GM23338 (cell line): ENCODE measurements around the gene IRAK2. TPM values are rescaled to one million over a fixed set of nuclear protein-coding genes. Genes with fewer than 3 reads are reported as not detected.

Source experiments
- ATAC-seq: fragments of 200-7000 bp; cut with Tn5 transposase; 3 replicates; pipeline ENCODE4 v1.9.1; 2020
- DNase-seq: peaks from one replicate; pipeline ENCODE4 v3.0.0-alpha.2; 2015; ENCODE audit warnings: low spot score
- H2AFZ ChIP-seq: fragments of 200-600 bp; sonication (generic); 2 replicates; pipeline ENCODE4 v1.8.0; 2016; ENCODE audit warnings: antibody characterized with exemption, mild to moderate bottlenecking, moderate library complexity
- H3F3A ChIP-seq: fragments of 200-600 bp; sonication (generic); replicated peaks from 2 replicates; pipeline ENCODE4 v1.8.0; 2017; ENCODE audit warnings: antibody characterized with exemption, mixed run types, low read depth
- H3K27ac ChIP-seq: fragments of 200-600 bp; sonication (generic); 2 replicates; pipeline ENCODE4 v1.6.1; 2016; ENCODE audit warnings: low read depth
- H3K27me3 ChIP-seq: fragments of 200-600 bp; sonication (generic); 2 replicates; pipeline ENCODE4 v1.8.0; 2016; ENCODE audit warnings: mild to moderate bottlenecking, mixed run types, moderate library complexity; ENCODE audit not compliant: insufficient read depth
- H3K36me3 ChIP-seq: fragments of 200-600 bp; sonication (generic); 2 replicates; pipeline ENCODE4 v1.8.0; 2016; ENCODE audit warnings: mild to moderate bottlenecking; ENCODE audit not compliant: insufficient read depth
- H3K4me1 ChIP-seq: fragments of 200-600 bp; sonication (generic); 2 replicates; pipeline ENCODE4 v1.8.0; 2016; ENCODE audit warnings: mild to moderate bottlenecking, moderate library complexity; ENCODE audit not compliant: insufficient read depth
- H3K4me2 ChIP-seq: fragments of 200-600 bp; sonication (generic); 2 replicates; pipeline ENCODE4 v1.7.1; 2017; ENCODE audit warnings: mixed run types
- H3K4me3 ChIP-seq: fragments of 200-600 bp; sonication (generic); 2 replicates; pipeline ENCODE4 v1.6.1; 2016; ENCODE audit warnings: mixed run types
- H3K79me2 ChIP-seq: fragments of 200-600 bp; sonication (generic); replicated peaks from 2 replicates; pipeline ENCODE4 v1.8.0; 2017; ENCODE audit warnings: mild to moderate bottlenecking; ENCODE audit not compliant: insufficient read depth
- H3K9me2 ChIP-seq: fragments of 200-600 bp; sonication (generic); 2 replicates; pipeline ENCODE4 v1.8.0; 2017; ENCODE audit not compliant: insufficient read depth
- H4K20me1 ChIP-seq: fragments of 200-600 bp; sonication (generic); replicated peaks from 2 replicates; pipeline ENCODE4 v1.8.0; 2017; ENCODE audit warnings: mild to moderate bottlenecking; ENCODE audit not compliant: insufficient read depth
- H3K27ac Mint-ChIP-seq: 2 replicates; pipeline ENCODE4 v1.8.0; 2020; ENCODE audit warnings: inconsistent platforms, mild to moderate bottlenecking, moderate library complexity, mixed read lengths
- H3K27me3 Mint-ChIP-seq: 3 replicates; pipeline ENCODE4 v1.8.0; 2022; ENCODE audit warnings: low read depth, mild to moderate bottlenecking, moderate library complexity, mixed read lengths, inconsistent platforms; ENCODE audit not compliant: insufficient read depth, poor library complexity
- H3K36me3 Mint-ChIP-seq: 3 replicates; pipeline ENCODE4 v1.8.0; 2021; ENCODE audit warnings: low read depth, mild to moderate bottlenecking, inconsistent platforms, moderate library complexity, mixed read lengths
- H3K4me1 Mint-ChIP-seq: 3 replicates; pipeline ENCODE4 v1.8.0; 2020; ENCODE audit warnings: mild to moderate bottlenecking, inconsistent platforms, mixed read lengths
- H3K4me3 Mint-ChIP-seq: 3 replicates; pipeline ENCODE4 v1.8.0; 2021; ENCODE audit warnings: moderate library complexity, mild to moderate bottlenecking, inconsistent platforms, mixed read lengths
- H3K9me3 Mint-ChIP-seq: 3 replicates; pipeline ENCODE4 v1.8.0; 2020; ENCODE audit warnings: moderate library complexity, mild to moderate bottlenecking, inconsistent platforms, mixed read lengths
- ZNF114 ChIP-seq: fragments of 250-450 bp; sonication (Bioruptor Pico); IDR thresholded peaks from 2 replicates; pipeline ENCODE4 v1.5.0; 2020; ENCODE audit warnings: mild to moderate bottlenecking, moderate library complexity
- polyA plus RNA-seq: library from polyadenylated mRNA; unstranded; fragments of >200 nt; fragmentation: Nextera tagmentation; extraction: Ambion mirVana; gene quantifications from 2 replicates; pipeline ENCODE4 v1.2.1, GENCODE V29; 2016
- total RNA-seq: library from RNA; depleted of rRNA; stranded (reverse); fragments of >200 nt; shearing (Covaris generic); gene quantifications from 2 replicates; pipeline ENCODE4 v1.2.3, GENCODE V29; 2014
- TF ChIP-seq, protein P1 (sequence below): fragments of 250-450 bp; sonication (Bioruptor Pico); IDR thresholded peaks from 2 replicates; pipeline ENCODE4 v1.5.0; 2020; ENCODE audit warnings: mild to moderate bottlenecking, moderate library complexity

IRAK2 gene
- total and polyA plus RNA-seq, 2 experiments from 2014 or later: 0.37 to 1.4 TPM

- TF ChIP-seq, protein P1, sequence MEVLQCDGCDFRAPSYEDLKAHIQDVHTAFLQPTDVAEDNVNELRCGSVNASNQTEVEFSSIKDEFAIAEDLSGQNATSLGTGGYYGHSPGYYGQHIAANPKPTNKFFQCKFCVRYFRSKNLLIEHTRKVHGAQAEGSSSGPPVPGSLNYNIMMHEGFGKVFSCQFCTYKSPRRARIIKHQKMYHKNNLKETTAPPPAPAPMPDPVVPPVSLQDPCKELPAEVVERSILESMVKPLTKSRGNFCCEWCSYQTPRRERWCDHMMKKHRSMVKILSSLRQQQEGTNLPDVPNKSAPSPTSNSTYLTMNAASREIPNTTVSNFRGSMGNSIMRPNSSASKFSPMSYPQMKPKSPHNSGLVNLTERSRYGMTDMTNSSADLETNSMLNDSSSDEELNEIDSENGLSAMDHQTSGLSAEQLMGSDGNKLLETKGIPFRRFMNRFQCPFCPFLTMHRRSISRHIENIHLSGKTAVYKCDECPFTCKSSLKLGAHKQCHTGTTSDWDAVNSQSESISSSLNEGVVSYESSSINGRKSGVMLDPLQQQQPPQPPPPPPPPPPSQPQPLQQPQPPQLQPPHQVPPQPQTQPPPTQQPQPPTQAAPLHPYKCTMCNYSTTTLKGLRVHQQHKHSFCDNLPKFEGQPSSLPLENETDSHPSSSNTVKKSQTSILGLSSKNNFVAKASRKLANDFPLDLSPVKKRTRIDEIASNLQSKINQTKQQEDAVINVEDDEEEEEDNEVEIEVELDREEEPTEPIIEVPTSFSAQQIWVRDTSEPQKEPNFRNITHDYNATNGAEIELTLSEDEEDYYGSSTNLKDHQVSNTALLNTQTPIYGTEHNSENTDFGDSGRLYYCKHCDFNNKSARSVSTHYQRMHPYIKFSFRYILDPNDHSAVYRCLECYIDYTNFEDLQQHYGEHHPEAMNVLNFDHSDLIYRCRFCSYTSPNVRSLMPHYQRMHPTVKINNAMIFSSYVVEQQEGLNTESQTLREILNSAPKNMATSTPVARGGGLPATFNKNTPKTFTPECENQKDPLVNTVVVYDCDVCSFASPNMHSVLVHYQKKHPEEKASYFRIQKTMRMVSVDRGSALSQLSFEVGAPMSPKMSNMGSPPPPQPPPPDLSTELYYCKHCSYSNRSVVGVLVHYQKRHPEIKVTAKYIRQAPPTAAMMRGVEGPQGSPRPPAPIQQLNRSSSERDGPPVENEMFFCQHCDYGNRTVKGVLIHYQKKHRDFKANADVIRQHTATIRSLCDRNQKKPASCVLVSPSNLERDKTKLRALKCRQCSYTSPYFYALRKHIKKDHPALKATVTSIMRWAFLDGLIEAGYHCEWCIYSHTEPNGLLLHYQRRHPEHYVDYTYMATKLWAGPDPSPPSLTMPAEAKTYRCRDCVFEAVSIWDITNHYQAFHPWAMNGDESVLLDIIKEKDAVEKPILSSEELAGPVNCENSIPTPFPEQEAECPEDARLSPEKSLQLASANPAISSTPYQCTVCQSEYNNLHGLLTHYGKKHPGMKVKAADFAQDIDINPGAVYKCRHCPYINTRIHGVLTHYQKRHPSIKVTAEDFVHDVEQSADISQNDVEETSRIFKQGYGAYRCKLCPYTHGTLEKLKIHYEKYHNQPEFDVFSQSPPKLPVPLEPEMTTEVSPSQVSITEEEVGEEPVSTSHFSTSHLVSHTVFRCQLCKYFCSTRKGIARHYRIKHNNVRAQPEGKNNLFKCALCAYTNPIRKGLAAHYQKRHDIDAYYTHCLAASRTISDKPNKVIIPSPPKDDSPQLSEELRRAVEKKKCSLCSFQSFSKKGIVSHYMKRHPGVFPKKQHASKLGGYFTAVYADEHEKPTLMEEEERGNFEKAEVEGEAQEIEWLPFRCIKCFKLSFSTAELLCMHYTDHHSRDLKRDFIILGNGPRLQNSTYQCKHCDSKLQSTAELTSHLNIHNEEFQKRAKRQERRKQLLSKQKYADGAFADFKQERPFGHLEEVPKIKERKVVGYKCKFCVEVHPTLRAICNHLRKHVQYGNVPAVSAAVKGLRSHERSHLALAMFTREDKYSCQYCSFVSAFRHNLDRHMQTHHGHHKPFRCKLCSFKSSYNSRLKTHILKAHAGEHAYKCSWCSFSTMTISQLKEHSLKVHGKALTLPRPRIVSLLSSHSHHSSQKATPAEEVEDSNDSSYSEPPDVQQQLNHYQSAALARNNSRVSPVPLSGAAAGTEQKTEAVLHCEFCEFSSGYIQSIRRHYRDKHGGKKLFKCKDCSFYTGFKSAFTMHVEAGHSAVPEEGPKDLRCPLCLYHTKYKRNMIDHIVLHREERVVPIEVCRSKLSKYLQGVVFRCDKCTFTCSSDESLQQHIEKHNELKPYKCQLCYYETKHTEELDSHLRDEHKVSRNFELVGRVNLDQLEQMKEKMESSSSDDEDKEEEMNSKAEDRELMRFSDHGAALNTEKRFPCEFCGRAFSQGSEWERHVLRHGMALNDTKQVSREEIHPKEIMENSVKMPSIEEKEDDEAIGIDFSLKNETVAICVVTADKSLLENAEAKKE: no peak
- no peak for TF ChIP-seq ZNF114 (CRISPR knock-in tag)
Observed at GRCh38 chr3:10268116-10268515, 103.4 kb downstream of the IRAK2 start (continued).

- DNase-seq (no peak), ATAC-seq (no peak)
- TF ChIP-seq, protein P1: no peak
- peaks cover 4% of the 10 kb centered on the region for H3K4me1 Mint-ChIP-seq
- H3K9me3 Mint-ChIP-seq: no peaks in the 10 kb centered on the region
- Histone ChIP-seq H3K9me2 (no peaks in the 10 kb centered on the region), H3K4me1 (no peaks in the 10 kb centered on the region), H3K36me3 (peaks cover 12% of the 10 kb centered on the region; the same call in 1 of the 2 replicates), H3K4me3 (no peak overlapping the region), H3K27ac (no peak overlapping the region), H4K20me1 (peaks cover 11% of the 10 kb centered on the region; the same call in 1 of the 2 replicates), H3F3A (no peaks in the 10 kb centered on the region), H3K27me3 (no peaks in the 10 kb centered on the region), H2AFZ (no peak overlapping the region), H3K4me2 (no peak overlapping the region), H3K79me2 (peaks cover 80% of the 10 kb centered on the region)
- H3K36me3 Mint-ChIP-seq: peaks cover 35% of the 10 kb centered on the region
- no peaks in the 10 kb centered on the region for H3K27me3 Mint-ChIP-seq
- H3K4me3 Mint-ChIP-seq: no peak overlapping the region
- no peak overlapping the region for H3K27ac Mint-ChIP-seq
Observed at GRCh38 chr3:10268930-10269329, 104.2 kb downstream of the IRAK2 start.
